Right atrium auricular region (tissue), 2 donors: ENCODE measurements around the gene GLYATL2. TPM values are rescaled to one million over a fixed set of nuclear protein-coding genes. Genes with fewer than 3 reads are reported as not detected.

ENCODE experiments used
- DNase-seq: peaks from one replicate; pipeline ENCODE4 v3.0.0-alpha.2; 2019; ENCODE audit warnings: low spot score
- H3K27ac ChIP-seq, 2 donors: fragments of 200-600 bp; sonication (generic); 1 replicate in 1 of 2; 2 replicates in 1 of 2; pipeline ENCODE4 v1.5.1; 2016 to 2019
- H3K27me3 ChIP-seq, 2 donors: fragments of 200-600 bp; sonication (generic); one replicate each; pipeline versions ENCODE4 v1.5.1 to v1.6.0; 2017 to 2019
- H3K36me3 ChIP-seq: fragments of 200-600 bp; sonication (generic); one replicate; pipeline ENCODE4 v1.5.1; 2016
- H3K4me1 ChIP-seq, 2 donors: fragments of 200-600 bp; sonication (generic); one replicate each; pipeline versions ENCODE4 v1.5.1 to v1.6.0; 2017 to 2019
- H3K4me3 ChIP-seq, 2 donors: fragments of 200-600 bp; sonication (generic); 1 replicate in 1 of 2; 2 replicates in 1 of 2; pipeline ENCODE4 v1.5.1; 2017 to 2019; ENCODE audit warnings: mild to moderate bottlenecking in 1 of 2, moderate library complexity in 1 of 2
- H3K9me3 ChIP-seq, 2 donors: fragments of 200-600 bp; sonication (generic); one replicate each; pipeline ENCODE4 v1.5.1; 2019
- total RNA-seq, 2 donors: library from RNA; depleted of rRNA; stranded (reverse); fragments of >200 nt; gene quantifications; one replicate each; pipeline ENCODE4 v1.1.0, GENCODE V29; 2016
- TF ChIP-seq, protein P1 (sequence below), 2 donors: fragments of 200-600 bp; sonication (generic); IDR thresholded peaks; one replicate each; pipeline ENCODE4 v1.5.1; 2019; ENCODE audit warnings: antibody characterized with exemption in 2 of 2

The GLYATL2 gene
- total RNA-seq, 2 donors from 2014 or later = 0.24 TPM; not detected in 1

DNA sequence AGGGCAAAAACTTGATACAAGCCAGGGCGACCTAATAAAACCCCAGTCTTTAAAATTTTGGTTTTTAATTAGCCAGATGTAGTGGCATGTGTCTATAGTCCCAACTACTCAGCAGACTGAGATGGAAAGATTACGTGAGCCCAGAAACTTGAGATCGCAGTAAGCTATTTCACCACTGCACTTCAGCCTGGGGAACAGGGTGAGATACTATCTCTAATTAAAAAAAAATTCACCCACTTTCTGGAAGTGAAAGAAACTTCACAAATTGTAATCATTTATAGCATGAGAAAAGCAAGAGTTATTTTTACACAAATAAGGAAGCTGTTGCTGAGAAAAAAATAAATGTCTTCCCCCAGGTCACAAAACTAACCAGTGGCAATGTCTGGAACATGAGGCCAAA lies 882 bp upstream of the GLYATL2 start:
- H3K9me3 ChIP-seq = peaks cover 0 to 6% of the 10 kb centered on the region in 2 donors
- no peaks in the 10 kb centered on the region for H3K27me3 ChIP-seq
- H3K4me1 ChIP-seq = no peaks in the 10 kb centered on the region
- TF ChIP-seq, protein P1, sequence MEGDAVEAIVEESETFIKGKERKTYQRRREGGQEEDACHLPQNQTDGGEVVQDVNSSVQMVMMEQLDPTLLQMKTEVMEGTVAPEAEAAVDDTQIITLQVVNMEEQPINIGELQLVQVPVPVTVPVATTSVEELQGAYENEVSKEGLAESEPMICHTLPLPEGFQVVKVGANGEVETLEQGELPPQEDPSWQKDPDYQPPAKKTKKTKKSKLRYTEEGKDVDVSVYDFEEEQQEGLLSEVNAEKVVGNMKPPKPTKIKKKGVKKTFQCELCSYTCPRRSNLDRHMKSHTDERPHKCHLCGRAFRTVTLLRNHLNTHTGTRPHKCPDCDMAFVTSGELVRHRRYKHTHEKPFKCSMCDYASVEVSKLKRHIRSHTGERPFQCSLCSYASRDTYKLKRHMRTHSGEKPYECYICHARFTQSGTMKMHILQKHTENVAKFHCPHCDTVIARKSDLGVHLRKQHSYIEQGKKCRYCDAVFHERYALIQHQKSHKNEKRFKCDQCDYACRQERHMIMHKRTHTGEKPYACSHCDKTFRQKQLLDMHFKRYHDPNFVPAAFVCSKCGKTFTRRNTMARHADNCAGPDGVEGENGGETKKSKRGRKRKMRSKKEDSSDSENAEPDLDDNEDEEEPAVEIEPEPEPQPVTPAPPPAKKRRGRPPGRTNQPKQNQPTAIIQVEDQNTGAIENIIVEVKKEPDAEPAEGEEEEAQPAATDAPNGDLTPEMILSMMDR (IDR thresholded peaks at IDR 0.05) = no peak
- H3K36me3 ChIP-seq = no peaks in the 10 kb centered on the region
- no peak overlapping the region for H3K4me3 ChIP-seq
- no peak for DNase-seq
- no peak overlapping the region for H3K27ac ChIP-seq

DNA sequence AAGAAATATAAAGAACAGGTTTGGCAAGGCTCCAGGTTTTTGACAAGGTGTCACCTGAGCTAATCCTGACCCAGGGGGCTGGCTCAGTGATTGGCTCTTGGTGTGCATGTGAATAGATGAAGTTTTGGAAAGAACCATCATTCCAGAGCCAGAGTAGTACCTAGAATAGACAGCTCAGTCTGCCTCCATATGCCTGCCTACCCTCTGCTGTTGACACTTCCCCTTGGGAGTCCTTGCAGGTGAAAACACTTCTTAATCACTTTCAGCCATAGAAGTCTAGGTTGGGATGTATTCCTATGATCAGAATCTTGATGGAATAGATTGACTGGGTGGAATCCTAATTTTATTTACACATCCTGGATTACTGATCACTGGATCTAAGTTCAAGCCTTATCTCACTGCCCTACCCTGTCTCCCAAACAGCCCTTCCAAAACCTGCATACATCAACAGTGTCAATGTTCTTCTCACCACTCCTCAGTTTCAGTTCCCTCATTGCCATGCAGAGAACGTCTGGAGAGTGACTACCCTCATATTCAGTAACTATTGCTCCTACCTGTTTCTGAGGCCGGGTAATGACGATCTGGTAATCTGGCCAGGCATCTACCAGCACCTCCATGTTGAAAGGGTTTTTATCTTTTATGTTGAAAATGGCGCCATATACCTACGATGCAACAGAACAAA lies 6.7 kb downstream of the GLYATL2 start:
- TF ChIP-seq, protein P1 (IDR thresholded peaks at IDR 0.05) = no peak
- no peak for DNase-seq

DNA sequence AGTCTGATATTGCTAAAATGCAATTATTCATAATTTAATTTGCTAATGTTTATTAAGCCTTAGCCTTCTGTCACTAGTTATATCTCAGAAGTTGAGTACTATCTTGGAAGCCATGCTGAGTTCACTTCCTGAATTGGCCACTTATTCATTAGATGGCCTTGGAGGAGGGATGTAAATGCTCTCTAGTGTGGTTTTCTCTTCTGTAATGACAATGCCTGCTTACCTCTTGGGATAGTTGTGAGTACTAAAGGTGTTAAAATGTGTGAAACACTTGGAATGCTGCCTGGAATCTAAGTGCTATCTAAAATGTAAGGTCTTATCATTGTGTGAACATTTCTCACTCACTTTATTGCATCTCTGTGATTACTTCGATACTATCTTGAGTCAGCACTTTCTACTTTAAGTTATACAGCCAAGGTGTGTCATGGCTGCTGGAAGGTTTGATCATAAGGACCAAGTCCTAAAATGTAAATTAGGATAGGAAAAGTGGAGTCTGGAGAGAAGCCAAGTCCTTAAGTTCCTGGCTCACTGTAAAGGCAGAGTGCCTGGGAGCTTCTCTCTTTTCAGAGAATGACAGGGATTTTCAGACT lies 12.4 kb downstream of the GLYATL2 start:
- Histone ChIP-seq H3K36me3 (no peaks in the 10 kb centered on the region), H3K4me3 (no peak overlapping the region), H3K9me3 (peaks cover 0 to 2% of the 10 kb centered on the region in 2 donors), H3K27ac (no peak overlapping the region), H3K4me1 (no peaks in the 10 kb centered on the region), H3K27me3 (no peaks in the 10 kb centered on the region)
- no peak for DNase-seq
- TF ChIP-seq, protein P1 (IDR thresholded peaks at IDR 0.05) = no peak

More for the DNA sequence above, 6.7 kb downstream of the GLYATL2 start:
- H3K27me3 ChIP-seq = no peaks in the 10 kb centered on the region
- no peaks in the 10 kb centered on the region for H3K4me1 ChIP-seq
- no peaks in the 10 kb centered on the region for H3K9me3 ChIP-seq
- H3K36me3 ChIP-seq = no peaks in the 10 kb centered on the region
- no peak overlapping the region for H3K4me3 ChIP-seq
- H3K27ac ChIP-seq = no peak overlapping the region

DNA sequence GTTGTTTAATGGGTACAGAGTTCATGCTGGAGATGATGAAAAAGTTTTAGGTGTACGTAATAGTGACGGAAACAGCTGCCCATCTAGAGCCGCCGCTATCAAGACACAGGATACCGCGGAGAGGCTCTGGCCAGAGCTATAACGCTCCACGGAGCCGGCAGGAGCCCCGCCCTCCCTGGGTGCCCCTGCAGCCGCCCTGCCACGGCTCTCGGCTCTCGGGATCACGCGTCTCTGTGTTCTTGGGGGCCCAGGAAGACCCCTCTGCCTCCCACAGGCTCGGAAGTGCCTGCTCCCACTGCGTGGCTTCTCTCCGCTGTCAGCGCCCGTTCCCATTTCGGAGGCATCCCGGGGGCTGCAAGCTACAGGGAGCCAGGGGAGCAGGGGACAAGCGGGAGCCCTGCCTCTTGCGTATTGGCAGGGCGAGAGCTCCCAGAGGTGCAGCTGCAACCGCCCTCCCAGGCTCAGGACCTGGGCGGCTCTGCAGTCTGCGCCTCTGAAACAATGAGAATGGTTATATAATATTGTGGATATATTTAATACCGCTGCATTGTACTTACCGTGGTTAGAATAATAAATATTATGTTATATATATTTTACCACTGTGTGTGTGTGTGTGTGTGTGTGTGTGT lies 13.7 kb downstream of the GLYATL2 start:
- H3K27me3 ChIP-seq = no peaks in the 10 kb centered on the region
- H3K27ac ChIP-seq = no peak overlapping the region
- H3K4me3 ChIP-seq = no peak overlapping the region
- no peak for DNase-seq
- no peaks in the 10 kb centered on the region for H3K4me1 ChIP-seq
- peaks cover 0 to 11% of the 10 kb centered on the region in 2 donors for H3K9me3 ChIP-seq
- no peaks in the 10 kb centered on the region for H3K36me3 ChIP-seq
- TF ChIP-seq, protein P1 (IDR thresholded peaks at IDR 0.05) = no peak

DNA sequence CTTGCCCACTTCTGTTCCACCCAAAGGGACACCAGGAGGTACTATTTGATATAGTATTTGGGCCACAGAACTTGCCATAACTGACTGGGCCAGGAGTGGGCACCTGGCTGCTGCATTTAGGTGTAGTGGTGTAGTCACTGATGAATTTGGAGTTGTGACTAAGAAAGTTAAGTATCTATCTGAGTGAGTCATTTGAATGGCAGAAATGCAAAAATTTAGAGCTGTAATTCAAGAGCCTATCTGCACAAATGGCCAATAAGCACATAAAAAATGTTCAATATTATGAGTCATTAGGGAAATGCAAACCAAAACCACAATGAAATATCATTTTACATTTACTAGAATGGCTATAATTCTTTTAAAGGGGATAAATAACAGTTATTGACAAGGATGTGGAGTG lies 14.7 kb downstream of the GLYATL2 start:
- Histone ChIP-seq H3K4me1 (no peaks in the 10 kb centered on the region), H3K4me3 (no peak overlapping the region), H3K36me3 (no peaks in the 10 kb centered on the region), H3K9me3 (peaks cover 0 to 11% of the 10 kb centered on the region in 2 donors), H3K27ac (no peak overlapping the region), H3K27me3 (no peaks in the 10 kb centered on the region)
- TF ChIP-seq, protein P1 (IDR thresholded peaks at IDR 0.05) = no peak
- DNase-seq = no peak
